ENCODE results near the gene CHAF1A.

The CHAF1A gene

DNA sequence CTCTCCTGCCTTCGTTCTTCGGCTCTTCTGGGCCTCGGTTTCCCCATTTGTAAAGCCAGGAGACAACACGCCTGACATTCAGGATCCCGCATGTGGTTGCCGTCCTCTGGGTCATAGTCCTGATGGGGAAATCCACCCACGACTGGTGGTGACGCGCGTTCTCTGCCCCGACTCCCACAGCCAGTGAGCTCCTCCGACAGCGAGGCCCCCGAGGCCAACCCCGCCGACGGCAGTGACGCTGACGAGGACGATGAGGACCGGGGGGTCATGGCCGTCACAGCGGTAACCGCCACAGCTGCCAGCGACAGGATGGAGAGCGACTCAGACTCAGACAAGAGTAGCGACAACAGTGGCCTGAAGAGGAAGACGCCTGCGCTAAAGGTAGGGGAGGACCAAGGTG is 86.1 kb downstream of the CHAF1A start:
- intact Hi-C loops (cut with DNase I; ENCODE audit: low total_unique reads): no loop called here
- Histone ChIP-seq H3K36me3 (peaks cover 33 to 85% (median 38%) of the 10 kb centered on the region in 3 donors), H3K27ac (no peak overlapping the region), H3K4me1 (no peaks in the 10 kb centered on the region), H3K27me3 (no peaks in the 10 kb centered on the region), H3K4me3 (no peak overlapping the region), H3K9me3 (no peaks in the 10 kb centered on the region)
- TF ChIP-seq, protein P1, sequence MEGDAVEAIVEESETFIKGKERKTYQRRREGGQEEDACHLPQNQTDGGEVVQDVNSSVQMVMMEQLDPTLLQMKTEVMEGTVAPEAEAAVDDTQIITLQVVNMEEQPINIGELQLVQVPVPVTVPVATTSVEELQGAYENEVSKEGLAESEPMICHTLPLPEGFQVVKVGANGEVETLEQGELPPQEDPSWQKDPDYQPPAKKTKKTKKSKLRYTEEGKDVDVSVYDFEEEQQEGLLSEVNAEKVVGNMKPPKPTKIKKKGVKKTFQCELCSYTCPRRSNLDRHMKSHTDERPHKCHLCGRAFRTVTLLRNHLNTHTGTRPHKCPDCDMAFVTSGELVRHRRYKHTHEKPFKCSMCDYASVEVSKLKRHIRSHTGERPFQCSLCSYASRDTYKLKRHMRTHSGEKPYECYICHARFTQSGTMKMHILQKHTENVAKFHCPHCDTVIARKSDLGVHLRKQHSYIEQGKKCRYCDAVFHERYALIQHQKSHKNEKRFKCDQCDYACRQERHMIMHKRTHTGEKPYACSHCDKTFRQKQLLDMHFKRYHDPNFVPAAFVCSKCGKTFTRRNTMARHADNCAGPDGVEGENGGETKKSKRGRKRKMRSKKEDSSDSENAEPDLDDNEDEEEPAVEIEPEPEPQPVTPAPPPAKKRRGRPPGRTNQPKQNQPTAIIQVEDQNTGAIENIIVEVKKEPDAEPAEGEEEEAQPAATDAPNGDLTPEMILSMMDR (IDR thresholded peaks at IDR 0.05): no peak
- DNase-seq: no peak

DNA sequence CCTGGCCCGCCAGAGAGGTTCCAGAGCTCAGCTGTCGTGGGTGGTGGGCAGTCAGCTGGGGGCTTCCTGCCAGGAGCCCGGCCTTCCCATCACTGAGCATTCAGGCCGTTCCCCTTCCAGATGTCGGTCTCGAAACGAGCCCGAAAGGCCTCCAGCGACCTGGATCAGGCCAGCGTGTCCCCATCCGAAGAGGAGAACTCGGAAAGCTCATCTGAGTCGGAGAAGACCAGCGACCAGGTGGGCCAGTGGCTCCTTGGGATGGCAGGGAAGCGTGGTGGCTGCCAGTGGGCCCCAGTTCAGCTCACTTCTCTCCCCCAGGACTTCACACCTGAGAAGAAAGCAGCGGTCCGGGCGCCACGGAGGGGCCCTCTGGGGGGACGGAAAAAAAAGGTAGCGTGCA is 89.0 kb downstream of the CHAF1A start:
- Histone ChIP-seq H3K27me3 (no peaks in the 10 kb centered on the region), H3K4me1 (no peaks in the 10 kb centered on the region), H3K4me3 (no peak overlapping the region), H3K27ac (no peak overlapping the region), H3K9me3 (no peaks in the 10 kb centered on the region), H3K36me3 (peaks cover 57 to 94% (median 63%) of the 10 kb centered on the region in 3 donors)
- TF ChIP-seq, protein P1 (IDR thresholded peaks at IDR 0.05): no peak
- intact Hi-C loops (cut with DNase I; ENCODE audit: low total_unique reads): no loop called here
- no peak for DNase-seq

DNA sequence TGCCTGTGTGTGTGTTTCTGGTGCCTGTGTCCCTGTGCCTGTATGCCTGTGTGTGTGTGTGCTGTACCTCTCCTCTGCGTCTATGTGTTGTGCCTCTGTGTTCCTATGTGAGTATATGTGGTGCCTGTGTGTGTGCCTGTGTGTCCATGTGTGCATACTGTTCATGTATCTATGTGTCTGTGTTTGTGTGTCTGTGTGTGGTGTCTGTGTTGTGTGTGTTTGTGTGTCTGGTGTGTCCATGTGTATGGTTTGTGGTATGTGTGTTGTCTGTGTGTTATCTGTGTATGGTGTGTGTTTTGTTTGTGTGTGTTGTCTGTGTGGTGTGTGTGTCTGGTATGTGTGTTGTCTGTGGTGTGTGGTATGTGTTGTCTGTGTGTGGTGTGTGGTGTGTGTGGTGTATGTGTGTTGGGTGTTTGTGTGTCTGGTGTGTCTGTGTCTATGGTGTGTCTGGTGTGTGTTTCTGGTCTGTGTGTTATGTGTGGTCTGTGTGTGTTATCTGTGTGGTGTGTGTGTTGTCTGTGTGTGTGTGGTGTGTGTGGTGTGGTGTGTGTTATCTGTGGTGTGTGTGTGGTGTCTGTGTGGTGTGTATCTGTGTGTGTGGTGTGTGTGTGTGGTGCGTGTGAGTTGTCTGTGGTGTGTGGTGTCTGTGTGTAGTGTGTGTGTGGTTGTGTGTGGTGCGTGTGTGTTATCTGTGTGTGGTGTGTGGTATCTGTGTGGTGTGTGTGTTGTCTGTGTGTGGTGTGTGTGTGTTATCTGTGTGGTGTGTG is 90.1 kb downstream of the CHAF1A start:
- no peak for DNase-seq
- intact Hi-C loops (cut with DNase I; ENCODE audit: low total_unique reads): no loop called here
- TF ChIP-seq, protein P1 (IDR thresholded peaks at IDR 0.05): no peak
- Histone ChIP-seq H3K4me3 (no peak overlapping the region), H3K36me3 (peaks cover 62 to 94% (median 74%) of the 10 kb centered on the region in 3 donors), H3K27ac (no peak overlapping the region), H3K4me1 (no peaks in the 10 kb centered on the region), H3K9me3 (no peaks in the 10 kb centered on the region), H3K27me3 (no peaks in the 10 kb centered on the region)
